K562 (cell line): Measurements from ENCODE around the gene C1QTNF8. TPM values are rescaled to one million over a fixed set of nuclear protein-coding genes. Genes with fewer than 3 reads are reported as not detected.

Experiments used
- CBFB ChIP-seq: sonication (generic); formaldehyde crosslinking; IDR thresholded peaks from 2 replicates; pipeline ENCODE4 v1.4.0; 2020; ENCODE audit warnings: mild to moderate bottlenecking, missing genetic modification reagents
- HEY1 ChIP-seq: fragments of 250-450 bp; sonication (Bioruptor Pico); IDR thresholded peaks from 2 replicates; pipeline ENCODE4 v1.5.0; 2020; ENCODE audit warnings: mild to moderate bottlenecking, moderate library complexity, borderline replicate concordance
- PATZ1 ChIP-seq: fragments of 250-450 bp; sonication (Bioruptor Pico); IDR thresholded peaks from 2 replicates; pipeline ENCODE4 v1.5.0; 2020; ENCODE audit warnings: mild to moderate bottlenecking, borderline replicate concordance
- PHF8 ChIP-seq: fragments of 200-600 bp; sonication (generic); IDR thresholded peaks from 2 replicates; pipeline ENCODE4 v1.6.1; 2012; ENCODE audit warnings: mixed run types, mild to moderate bottlenecking, inconsistent platforms, low read length, moderate library complexity, borderline replicate concordance
- POLR2H ChIP-seq: IDR thresholded peaks from 2 replicates; pipeline ENCODE4 v1.6.1; 2016; ENCODE audit warnings: missing genetic modification characterization, low read depth, mild to moderate bottlenecking, control low read depth, missing compliant biosample characterization, moderate library complexity
- TEAD2 ChIP-seq: fragments of 450-650 bp; IDR thresholded peaks from 2 replicates; pipeline ENCODE4 v1.6.1; 2016; ENCODE audit warnings: missing genetic modification characterization, control low read depth, missing compliant biosample characterization
- U2AF1 ChIP-seq: fragments of 200-400 bp; formaldehyde crosslinking; optimal IDR thresholded peaks from 2 replicates; pipeline ENCODE3; 2017; ENCODE audit warnings: mild to moderate bottlenecking, low read depth, low read length, moderate library complexity
- ZBTB8A ChIP-seq: fragments of 450-650 bp; IDR thresholded peaks from 2 replicates; pipeline ENCODE4 v1.6.1; 2018; ENCODE audit warnings: mild to moderate bottlenecking, moderate library complexity; ENCODE audit not compliant: partially characterized antibody
- ZNF174 ChIP-seq: fragments of 250-450 bp; sonication (Bioruptor Pico); IDR thresholded peaks from 2 replicates; pipeline ENCODE4 v1.4.0; 2020; ENCODE audit warnings: mild to moderate bottlenecking
- ZNF280A ChIP-seq: fragments of 450-650 bp; IDR thresholded peaks from 2 replicates; pipeline ENCODE4 v1.6.1; 2018; ENCODE audit warnings: mild to moderate bottlenecking, low read depth; ENCODE audit not compliant: partially characterized antibody
- ZNF644 ChIP-seq: fragments of 200-800 bp; sonication (Bioruptor generic); IDR thresholded peaks from 2 replicates; pipeline ENCODE4 v1.6.1; 2016; ENCODE audit warnings: low read depth, missing genetic modification characterization, missing compliant biosample characterization
- ZZZ3 ChIP-seq: fragments of 450-650 bp; IDR thresholded peaks from 2 replicates; pipeline ENCODE4 v1.6.1; 2016; ENCODE audit warnings: antibody characterized with exemption, mild to moderate bottlenecking, moderate library complexity
- polyA plus RNA-seq, 8 experiments: library from polyadenylated mRNA; depleted of rRNA in 4 of 8; stranded (reverse) in 5 of 8; unstranded in 3 of 8; fragments of >200 nt; fragmentation: Nextera tagmentation in 2 of 8; fragmentation: Illumina TruSeq in 1 of 8; extraction: Ambion mirVana in 2 of 8; extraction: Trizol in 1 of 8; gene quantifications; 2 replicates each; pipeline versions ENCODE4 v1.2.1 to v1.2.3, GENCODE V29; 2011 to 2014; ENCODE audit warnings: inconsistent platforms in 1 of 8, missing spikeins in 1 of 8
- total RNA-seq, 7 experiments: library from RNA; depleted of rRNA in 6 of 7; stranded (reverse); fragments of >200 nt in 6 of 7; fragmentation: Illumina TruSeq in 2 of 7; extraction: Trizol in 2 of 7; gene quantifications; 2 replicates each; pipeline versions ENCODE4 v1.2.1 to v1.2.3, GENCODE V29; 2011 to 2021; ENCODE audit warnings: low replicate concordance in 1 of 7
- TF ChIP-seq, protein P1 (sequence below): fragments of 250-450 bp; sonication (Bioruptor Pico); IDR thresholded peaks from 2 replicates; pipeline ENCODE4 v1.9.0; 2021; ENCODE audit warnings: mild to moderate bottlenecking
- TF ChIP-seq, protein P2 (sequence below): sonication (generic); formaldehyde crosslinking; IDR thresholded peaks from 2 replicates; pipeline ENCODE4 v1.4.0; 2020; ENCODE audit warnings: mild to moderate bottlenecking, missing genetic modification reagents
- TF ChIP-seq, protein P3 (sequence below): sonication (generic); formaldehyde crosslinking; IDR thresholded peaks from 2 replicates; pipeline ENCODE4 v1.8.0; 2023; ENCODE audit warnings: missing genetic modification reagents, mild to moderate bottlenecking, borderline replicate concordance

C1QTNF8 gene
- total and polyA plus RNA-seq, 9 of the 15 experiments (the other 6 are each of a cell fraction or from before 2014, with no cell fraction given): not detected

- no peak for TF ChIP-seq POLR2H
- TF ChIP-seq, protein P1, sequence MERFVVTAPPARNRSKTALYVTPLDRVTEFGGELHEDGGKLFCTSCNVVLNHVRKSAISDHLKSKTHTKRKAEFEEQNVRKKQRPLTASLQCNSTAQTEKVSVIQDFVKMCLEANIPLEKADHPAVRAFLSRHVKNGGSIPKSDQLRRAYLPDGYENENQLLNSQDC (CRISPR knock-in tag): no peak
- no peak for TF ChIP-seq ZNF644 (tag)
- TF ChIP-seq, protein P2, sequence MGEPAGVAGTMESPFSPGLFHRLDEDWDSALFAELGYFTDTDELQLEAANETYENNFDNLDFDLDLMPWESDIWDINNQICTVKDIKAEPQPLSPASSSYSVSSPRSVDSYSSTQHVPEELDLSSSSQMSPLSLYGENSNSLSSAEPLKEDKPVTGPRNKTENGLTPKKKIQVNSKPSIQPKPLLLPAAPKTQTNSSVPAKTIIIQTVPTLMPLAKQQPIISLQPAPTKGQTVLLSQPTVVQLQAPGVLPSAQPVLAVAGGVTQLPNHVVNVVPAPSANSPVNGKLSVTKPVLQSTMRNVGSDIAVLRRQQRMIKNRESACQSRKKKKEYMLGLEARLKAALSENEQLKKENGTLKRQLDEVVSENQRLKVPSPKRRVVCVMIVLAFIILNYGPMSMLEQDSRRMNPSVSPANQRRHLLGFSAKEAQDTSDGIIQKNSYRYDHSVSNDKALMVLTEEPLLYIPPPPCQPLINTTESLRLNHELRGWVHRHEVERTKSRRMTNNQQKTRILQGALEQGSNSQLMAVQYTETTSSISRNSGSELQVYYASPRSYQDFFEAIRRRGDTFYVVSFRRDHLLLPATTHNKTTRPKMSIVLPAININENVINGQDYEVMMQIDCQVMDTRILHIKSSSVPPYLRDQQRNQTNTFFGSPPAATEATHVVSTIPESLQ (CRISPR knock-in tag): no peak
- TF ChIP-seq ZBTB8A: no peak
- TF ChIP-seq, protein P3, sequence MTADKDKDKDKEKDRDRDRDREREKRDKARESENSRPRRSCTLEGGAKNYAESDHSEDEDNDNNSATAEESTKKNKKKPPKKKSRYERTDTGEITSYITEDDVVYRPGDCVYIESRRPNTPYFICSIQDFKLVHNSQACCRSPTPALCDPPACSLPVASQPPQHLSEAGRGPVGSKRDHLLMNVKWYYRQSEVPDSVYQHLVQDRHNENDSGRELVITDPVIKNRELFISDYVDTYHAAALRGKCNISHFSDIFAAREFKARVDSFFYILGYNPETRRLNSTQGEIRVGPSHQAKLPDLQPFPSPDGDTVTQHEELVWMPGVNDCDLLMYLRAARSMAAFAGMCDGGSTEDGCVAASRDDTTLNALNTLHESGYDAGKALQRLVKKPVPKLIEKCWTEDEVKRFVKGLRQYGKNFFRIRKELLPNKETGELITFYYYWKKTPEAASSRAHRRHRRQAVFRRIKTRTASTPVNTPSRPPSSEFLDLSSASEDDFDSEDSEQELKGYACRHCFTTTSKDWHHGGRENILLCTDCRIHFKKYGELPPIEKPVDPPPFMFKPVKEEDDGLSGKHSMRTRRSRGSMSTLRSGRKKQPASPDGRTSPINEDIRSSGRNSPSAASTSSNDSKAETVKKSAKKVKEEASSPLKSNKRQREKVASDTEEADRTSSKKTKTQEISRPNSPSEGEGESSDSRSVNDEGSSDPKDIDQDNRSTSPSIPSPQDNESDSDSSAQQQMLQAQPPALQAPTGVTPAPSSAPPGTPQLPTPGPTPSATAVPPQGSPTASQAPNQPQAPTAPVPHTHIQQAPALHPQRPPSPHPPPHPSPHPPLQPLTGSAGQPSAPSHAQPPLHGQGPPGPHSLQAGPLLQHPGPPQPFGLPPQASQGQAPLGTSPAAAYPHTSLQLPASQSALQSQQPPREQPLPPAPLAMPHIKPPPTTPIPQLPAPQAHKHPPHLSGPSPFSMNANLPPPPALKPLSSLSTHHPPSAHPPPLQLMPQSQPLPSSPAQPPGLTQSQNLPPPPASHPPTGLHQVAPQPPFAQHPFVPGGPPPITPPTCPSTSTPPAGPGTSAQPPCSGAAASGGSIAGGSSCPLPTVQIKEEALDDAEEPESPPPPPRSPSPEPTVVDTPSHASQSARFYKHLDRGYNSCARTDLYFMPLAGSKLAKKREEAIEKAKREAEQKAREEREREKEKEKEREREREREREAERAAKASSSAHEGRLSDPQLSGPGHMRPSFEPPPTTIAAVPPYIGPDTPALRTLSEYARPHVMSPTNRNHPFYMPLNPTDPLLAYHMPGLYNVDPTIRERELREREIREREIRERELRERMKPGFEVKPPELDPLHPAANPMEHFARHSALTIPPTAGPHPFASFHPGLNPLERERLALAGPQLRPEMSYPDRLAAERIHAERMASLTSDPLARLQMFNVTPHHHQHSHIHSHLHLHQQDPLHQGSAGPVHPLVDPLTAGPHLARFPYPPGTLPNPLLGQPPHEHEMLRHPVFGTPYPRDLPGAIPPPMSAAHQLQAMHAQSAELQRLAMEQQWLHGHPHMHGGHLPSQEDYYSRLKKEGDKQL (CRISPR knock-in tag): no peak
- no peak for TF ChIP-seq PHF8
- TF ChIP-seq ZZZ3: no peak
- no peak for TF ChIP-seq ZNF174 (CRISPR knock-in tag)
- no peak for TF ChIP-seq HEY1 (CRISPR knock-in tag)
- no peak for TF ChIP-seq TEAD2 (tag)
- TF ChIP-seq PATZ1 (CRISPR knock-in tag): no peak
- TF ChIP-seq U2AF1: no peak
- no peak for TF ChIP-seq CBFB (CRISPR knock-in tag)
- TF ChIP-seq ZNF280A: no peak
These were observed 41.1 kb downstream of the C1QTNF8 start (continued) for GRCh38 chr16:1054660-1055556.
